ENCODE measurements around the gene HS3ST5. TPM values are rescaled to one million over a fixed set of nuclear protein-coding genes. Genes with fewer than 3 reads are reported as not detected.

Gene HS3ST5, protein sequence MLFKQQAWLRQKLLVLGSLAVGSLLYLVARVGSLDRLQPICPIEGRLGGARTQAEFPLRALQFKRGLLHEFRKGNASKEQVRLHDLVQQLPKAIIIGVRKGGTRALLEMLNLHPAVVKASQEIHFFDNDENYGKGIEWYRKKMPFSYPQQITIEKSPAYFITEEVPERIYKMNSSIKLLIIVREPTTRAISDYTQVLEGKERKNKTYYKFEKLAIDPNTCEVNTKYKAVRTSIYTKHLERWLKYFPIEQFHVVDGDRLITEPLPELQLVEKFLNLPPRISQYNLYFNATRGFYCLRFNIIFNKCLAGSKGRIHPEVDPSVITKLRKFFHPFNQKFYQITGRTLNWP
- not detected for total RNA-seq

GRCh38 chr6:114342826-114343781 is at the start of gene HS3ST5:
TSS of gene HS3ST5 (minus strand) at chr6:114343023. CDS start at chr6:114062845, 280,178 bp downstream.
- H3K36me3 Mint-ChIP-seq, result peaks cover 6% of the 10 kb centered on the region
- no peak within 1 kb of the TSS for H3K27ac Mint-ChIP-seq
- no peaks in the 10 kb centered on the region for H3K4me1 Mint-ChIP-seq (ENCODE audit: low read depth in 2 of 2)
- peaks cover 11 to 19% of the 10 kb centered on the region in 2 donors for H3K27me3 Mint-ChIP-seq
- H3K4me3 Mint-ChIP-seq, result no peak within 1 kb of the TSS
- DNase-seq (ENCODE audit: low spot score) (no peak), ATAC-seq (no peak)
- H3K9me3 Mint-ChIP-seq, result no peaks in the 10 kb centered on the region

DNA sequence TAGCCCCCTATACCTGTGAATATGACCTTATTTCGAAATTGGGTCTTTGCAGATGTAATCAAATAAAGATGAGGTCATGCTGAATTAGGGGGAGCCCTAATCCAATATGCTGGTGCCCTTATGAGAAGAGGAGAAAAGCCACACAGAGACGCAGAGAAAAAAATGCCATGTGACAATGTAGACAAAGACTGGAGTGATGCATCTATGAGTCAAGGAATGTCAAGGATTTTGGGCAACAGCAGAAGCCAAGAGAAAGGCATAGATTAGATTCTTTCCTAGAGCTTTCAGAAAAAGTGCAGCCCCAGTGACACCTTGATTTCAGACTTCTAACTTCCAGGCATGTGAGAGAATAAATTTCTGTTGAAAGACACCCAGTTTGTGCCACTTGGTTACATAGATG is 47.4 kb upstream of the HS3ST5 start:
- Mint-ChIP-seq H3K9me3 (peaks cover 6% of the 10 kb centered on the region), H3K27me3 (no peaks in the 10 kb centered on the region), H3K4me1 (ENCODE audit: low read depth in 2 of 2) (no peaks in the 10 kb centered on the region), H3K4me3 (no peak overlapping the region), H3K36me3 (no peaks in the 10 kb centered on the region), H3K27ac (no peak overlapping the region)
- ATAC-seq, result no peak
- no peak for DNase-seq (ENCODE audit: low spot score)

DNA sequence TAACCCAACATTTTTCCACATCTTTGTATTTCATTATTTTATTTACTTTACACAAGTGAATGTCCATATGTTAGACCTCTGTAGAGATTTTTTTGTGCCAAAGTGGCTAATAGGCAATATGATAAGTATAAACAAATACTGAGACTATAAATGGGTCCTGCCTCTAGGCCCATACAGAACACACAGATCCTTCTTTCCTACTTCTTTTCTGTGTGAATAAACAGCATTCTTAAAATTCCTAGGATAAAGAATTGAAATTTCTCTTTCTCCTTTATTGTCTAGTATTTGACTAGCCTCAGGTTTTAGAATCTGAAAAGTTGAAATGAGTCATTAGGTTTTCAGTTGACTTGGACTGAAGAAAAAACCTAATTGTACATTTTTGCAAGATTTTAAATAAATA is 46.3 kb upstream of the HS3ST5 start:
- no peaks in the 10 kb centered on the region for H3K27me3 Mint-ChIP-seq
- DNase-seq (ENCODE audit: low spot score), result no peak
- H3K4me3 Mint-ChIP-seq, result no peak overlapping the region
- no peaks in the 10 kb centered on the region for H3K4me1 Mint-ChIP-seq (ENCODE audit: low read depth in 2 of 2)
- no peaks in the 10 kb centered on the region for H3K36me3 Mint-ChIP-seq
- no peak for ATAC-seq
- no peak overlapping the region for H3K27ac Mint-ChIP-seq
- H3K9me3 Mint-ChIP-seq, result peaks cover 6% of the 10 kb centered on the region

DNA sequence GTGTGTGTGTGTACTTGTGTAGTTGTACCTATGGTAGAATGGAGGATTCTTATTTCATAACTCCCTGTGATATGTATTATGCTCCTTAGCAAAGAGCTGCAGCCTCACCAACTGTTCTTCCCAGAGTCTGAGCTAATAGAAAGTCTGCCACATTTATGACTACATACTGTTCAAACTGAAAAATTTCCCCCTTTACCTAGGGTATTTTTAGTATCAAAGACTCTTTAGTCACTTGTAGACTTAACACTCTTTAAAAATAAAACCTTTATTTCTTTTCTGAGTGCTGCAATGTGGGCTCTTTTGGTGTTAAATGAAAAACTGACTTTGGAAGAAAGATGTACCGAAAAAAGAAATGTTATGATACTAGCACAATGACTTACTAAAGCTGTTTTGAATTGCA is 39.6 kb upstream of the HS3ST5 start:
- H3K9me3 Mint-ChIP-seq, result peaks cover 4% of the 10 kb centered on the region
- no peak overlapping the region for H3K27ac Mint-ChIP-seq

GRCh38 chr6:114377881-114378280 is 35.1 kb upstream of the HS3ST5 start:
- Mint-ChIP-seq H3K36me3 (no peaks in the 10 kb centered on the region), H3K4me1 (ENCODE audit: low read depth in 2 of 2) (no peaks in the 10 kb centered on the region), H3K27ac (no peak overlapping the region), H3K9me3 (peaks cover 4% of the 10 kb centered on the region), H3K4me3 (no peak overlapping the region), H3K27me3 (no peaks in the 10 kb centered on the region)
- no peak for DNase-seq (ENCODE audit: low spot score)
- ATAC-seq, result no peak

More for the DNA sequence above, 39.6 kb upstream of the HS3ST5 start:
- Mint-ChIP-seq H3K27me3 (no peaks in the 10 kb centered on the region), H3K4me1 (ENCODE audit: low read depth in 2 of 2) (no peaks in the 10 kb centered on the region), H3K4me3 (no peak overlapping the region), H3K36me3 (no peaks in the 10 kb centered on the region)
- DNase-seq (ENCODE audit: low spot score), result no peak
- ATAC-seq, result no peak

- no peak overlapping the region for H3K27ac Mint-ChIP-seq
- H3K27me3 Mint-ChIP-seq, result no peaks in the 10 kb centered on the region
- no peak overlapping the region for H3K4me3 Mint-ChIP-seq
- no peaks in the 10 kb centered on the region for H3K36me3 Mint-ChIP-seq
- no peaks in the 10 kb centered on the region for H3K4me1 Mint-ChIP-seq (ENCODE audit: low read depth in 2 of 2)
- no peak for ATAC-seq
- DNase-seq (ENCODE audit: low spot score), result no peak
- peaks cover 10% of the 10 kb centered on the region for H3K9me3 Mint-ChIP-seq
These were observed 33.9 kb upstream of the HS3ST5 start for GRCh38 chr6:114376611-114377175.

DNA sequence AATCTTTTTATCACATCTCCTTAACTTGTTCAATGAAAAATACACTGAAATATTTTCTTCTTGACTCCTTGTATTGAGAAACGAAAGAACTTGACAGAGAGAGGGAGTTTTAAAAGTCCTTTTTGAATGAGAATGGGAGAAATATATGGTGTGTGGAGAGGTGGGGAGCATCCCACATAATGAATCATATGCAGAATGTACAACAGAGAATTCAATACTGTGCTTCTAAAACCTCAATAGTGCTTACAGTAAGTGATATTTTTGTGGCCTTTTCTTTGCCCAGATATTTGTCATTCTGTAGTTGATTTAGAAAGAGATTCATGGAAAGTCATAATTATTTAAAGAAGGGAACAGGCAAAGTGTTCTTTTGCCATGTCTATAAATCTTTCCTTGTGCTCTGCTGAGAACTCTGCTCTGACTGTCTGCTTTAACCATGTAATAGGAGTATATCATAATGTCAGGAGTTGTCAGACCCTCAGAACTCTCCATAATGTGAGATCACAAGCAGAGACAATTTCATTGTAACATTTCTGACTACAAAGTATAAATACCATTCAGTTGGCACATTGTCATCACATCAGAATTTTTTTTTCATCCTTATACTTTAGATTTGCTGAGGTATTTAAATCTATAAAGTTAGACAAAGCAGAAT is 32.8 kb upstream of the HS3ST5 start:
- Mint-ChIP-seq H3K36me3 (no peaks in the 10 kb centered on the region), H3K9me3 (peaks cover 10% of the 10 kb centered on the region), H3K27me3 (no peaks in the 10 kb centered on the region), H3K4me1 (ENCODE audit: low read depth in 2 of 2) (no peaks in the 10 kb centered on the region), H3K27ac (no peak overlapping the region), H3K4me3 (no peak overlapping the region)
- DNase-seq (ENCODE audit: low spot score), result no peak
- no peak for ATAC-seq

GRCh38 chr6:114367315-114367961 is 24.6 kb upstream of the HS3ST5 start:
- H3K36me3 Mint-ChIP-seq, result no peaks in the 10 kb centered on the region
- H3K4me3 Mint-ChIP-seq, result no peak overlapping the region
- H3K9me3 Mint-ChIP-seq, result peaks cover 5% of the 10 kb centered on the region
- no peak overlapping the region for H3K27ac Mint-ChIP-seq
- no peak for DNase-seq (ENCODE audit: low spot score)
- H3K27me3 Mint-ChIP-seq, result no peaks in the 10 kb centered on the region
- H3K4me1 Mint-ChIP-seq (ENCODE audit: low read depth in 2 of 2), result no peaks in the 10 kb centered on the region
- no peak for ATAC-seq

- H3K27ac Mint-ChIP-seq, result no peak overlapping the region
- H3K4me3 Mint-ChIP-seq, result no peak overlapping the region
- H3K36me3 Mint-ChIP-seq, result no peaks in the 10 kb centered on the region
- ATAC-seq (no peak), DNase-seq (ENCODE audit: low spot score) (no peak)
- no peaks in the 10 kb centered on the region for H3K9me3 Mint-ChIP-seq
- H3K4me1 Mint-ChIP-seq (ENCODE audit: low read depth in 2 of 2), result no peaks in the 10 kb centered on the region
- no peaks in the 10 kb centered on the region for H3K27me3 Mint-ChIP-seq
These were observed 24.1 kb upstream of the HS3ST5 start for GRCh38 chr6:114366899-114367298.

DNA sequence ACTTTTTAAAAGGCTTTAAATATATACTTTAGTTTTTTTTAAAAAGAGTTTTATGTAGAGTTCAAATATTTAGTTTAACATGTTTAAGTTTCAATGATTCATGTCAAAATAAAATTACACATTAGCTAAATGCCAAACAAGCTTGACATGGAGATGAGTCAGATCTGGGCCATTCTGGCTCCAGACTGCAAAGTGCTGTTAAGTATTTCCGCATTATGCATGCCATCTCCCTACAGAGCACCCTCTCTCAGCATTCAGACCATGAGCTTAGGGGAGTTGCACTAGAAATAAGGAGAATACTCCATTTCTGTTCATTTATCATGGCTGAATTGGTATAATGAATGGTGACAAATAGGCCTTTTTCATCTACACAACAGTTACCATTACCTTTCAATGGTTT is 21.5 kb upstream of the HS3ST5 start:
- Mint-ChIP-seq H3K27ac (no peak overlapping the region), H3K27me3 (no peaks in the 10 kb centered on the region), H3K9me3 (no peaks in the 10 kb centered on the region), H3K4me1 (ENCODE audit: low read depth in 2 of 2) (no peaks in the 10 kb centered on the region), H3K4me3 (no peak overlapping the region), H3K36me3 (no peaks in the 10 kb centered on the region)
- ATAC-seq, result no peak
- DNase-seq (ENCODE audit: low spot score), result no peak

GRCh38 chr6:114362957-114363356 is 20.1 kb upstream of the HS3ST5 start:
- no peaks in the 10 kb centered on the region for H3K36me3 Mint-ChIP-seq

GRCh38 chr6:114362396-114362795 is 19.6 kb upstream of the HS3ST5 start:
- Mint-ChIP-seq H3K27ac (no peak overlapping the region), H3K36me3 (no peaks in the 10 kb centered on the region), H3K4me3 (no peak overlapping the region), H3K4me1 (ENCODE audit: low read depth in 2 of 2) (no peaks in the 10 kb centered on the region), H3K9me3 (peaks cover 4% of the 10 kb centered on the region), H3K27me3 (no peaks in the 10 kb centered on the region)
- ATAC-seq, result no peak
- no peak for DNase-seq (ENCODE audit: low spot score)

More at GRCh38 chr6:114362957-114363356, 20.1 kb upstream of the HS3ST5 start:
- H3K9me3 Mint-ChIP-seq, result no peaks in the 10 kb centered on the region
- no peak overlapping the region for H3K27ac Mint-ChIP-seq
- H3K4me3 Mint-ChIP-seq, result no peak overlapping the region
- ATAC-seq (no peak), DNase-seq (ENCODE audit: low spot score) (no peak)
- H3K27me3 Mint-ChIP-seq, result no peaks in the 10 kb centered on the region
- H3K4me1 Mint-ChIP-seq (ENCODE audit: low read depth in 2 of 2), result no peaks in the 10 kb centered on the region

- H3K4me3 Mint-ChIP-seq, result no peak overlapping the region
- H3K27ac Mint-ChIP-seq, result no peak overlapping the region
- H3K36me3 Mint-ChIP-seq, result no peaks in the 10 kb centered on the region
- ATAC-seq (no peak), DNase-seq (ENCODE audit: low spot score) (no peak)
- H3K4me1 Mint-ChIP-seq (ENCODE audit: low read depth in 2 of 2), result no peaks in the 10 kb centered on the region
- H3K27me3 Mint-ChIP-seq, result no peaks in the 10 kb centered on the region
- peaks cover 4% of the 10 kb centered on the region for H3K9me3 Mint-ChIP-seq
These were observed 18.2 kb upstream of the HS3ST5 start for GRCh38 chr6:114361036-114361435.

Measured in natural killer cell treated with Interleukin-12 subunit alpha and Interleukin-12 subunit beta and Interleukin-15 and Interleukin-18, amount 100 ng/mL, for 72 hours (primary cell).